ENCODE measurements around the gene TMEM45A.
"Not testable (repeated sequence)": the region's sequence is repeated elsewhere in the genome, so short reads cannot be mapped to it uniquely, and the experiment has no call there.

TMEM45A gene

GRCh38 chr3:100486808-100487207 is 5.6 kb upstream of the TMEM45A start:
- DNase-seq, result no peak

GRCh38 chr3:100489118-100489517 is 3.3 kb upstream of the TMEM45A start:
- no peak for DNase-seq

GRCh38 chr3:100496711-100497261 is 4.4 kb downstream of the TMEM45A start:
- no peak for DNase-seq

GRCh38 chr3:100499651-100500050 is 7.2 kb downstream of the TMEM45A start:
- DNase-seq, result no peak

GRCh38 chr3:100500320-100500880 is 8.0 kb downstream of the TMEM45A start:
- no peak for DNase-seq

- no peak for DNase-seq
Observed at GRCh38 chr3:100503448-100503847, 11.0 kb downstream of the TMEM45A start.

GRCh38 chr3:100506355-100506754 is 13.9 kb downstream of the TMEM45A start:
- no peak for DNase-seq

- not testable (repeated sequence) for DNase-seq
Observed at GRCh38 chr3:100509818-100510217, 17.4 kb downstream of the TMEM45A start.

GRCh38 chr3:100516232-100516631 is 23.8 kb downstream of the TMEM45A start:
- DNase-seq, result no peak

GRCh38 chr3:100516838-100517237 is 24.4 kb downstream of the TMEM45A start:
- no peak for DNase-seq

- no peak for DNase-seq
Observed at GRCh38 chr3:100517276-100517675, 24.9 kb downstream of the TMEM45A start.

GRCh38 chr3:100518244-100518643 is 25.8 kb downstream of the TMEM45A start:
- no peak for DNase-seq

GRCh38 chr3:100518983-100519382 is 26.6 kb downstream of the TMEM45A start:
- no peak for DNase-seq

GRCh38 chr3:100521439-100521845 is 29.0 kb downstream of the TMEM45A start:
- DNase-seq, result no peak

- no peak for DNase-seq
Observed at GRCh38 chr3:100522125-100522524, 29.7 kb downstream of the TMEM45A start.

GRCh38 chr3:100523050-100523760 is 30.8 kb downstream of the TMEM45A start:
- no peak for DNase-seq

- DNase-seq, result no peak
Observed at GRCh38 chr3:100525753-100526612, 33.6 kb downstream of the TMEM45A start.

GRCh38 chr3:100526613-100527346 is 34.4 kb downstream of the TMEM45A start:
- DNase-seq, result no peak

GRCh38 chr3:100527347-100527735 is 34.9 kb downstream of the TMEM45A start:
- no peak for DNase-seq

- DNase-seq, result no peak
Observed at GRCh38 chr3:100531093-100531492, 38.7 kb downstream of the TMEM45A start.

GRCh38 chr3:100532411-100532810 is 40.0 kb downstream of the TMEM45A start:
- no peak for DNase-seq

- DNase-seq, result no peak
Observed at GRCh38 chr3:100533176-100533575, 40.8 kb downstream of the TMEM45A start.

- no peak for DNase-seq
Observed at GRCh38 chr3:100535610-100535943, 43.2 kb downstream of the TMEM45A start.
